ENCODE measurements around the gene LINGO1.

Gene LINGO1

GRCh38 chr15:77577366-77577950, 55.3 kb downstream of the LINGO1 start:
- Histone ChIP-seq H3K4me3 (ENCODE audit: low read length in 2 of 2) (peak overlapping the region in 1 of 2 donors; percentile 8), H3K4me1 (ENCODE audit: control insufficient read depth, insufficient read depth, low read length) (peaks cover 23% of the 10 kb centered on the region), H3K9me3 (ENCODE audit: control insufficient read depth in 2 of 2, low read length in 2 of 2) (no peaks in the 10 kb centered on the region), H3K9ac (ENCODE audit: low read length in 2 of 2) (no peak overlapping the region), H3K27ac (ENCODE audit: low read length) (no peak overlapping the region), H3K27me3 (ENCODE audit: control insufficient read depth in 1 of 2, insufficient read depth in 2 of 2, low read length in 2 of 2) (no peaks in the 10 kb centered on the region), H3K36me3 (ENCODE audit: control insufficient read depth in 2 of 2, insufficient read depth in 2 of 2, low read length in 2 of 2) (no peaks in the 10 kb centered on the region)

- no peak overlapping the region for H3K9ac ChIP-seq (ENCODE audit: low read length in 2 of 2)
- no peak overlapping the region for H3K27ac ChIP-seq (ENCODE audit: low read length)
- H3K27me3 ChIP-seq (ENCODE audit: control insufficient read depth in 1 of 2, insufficient read depth in 2 of 2, low read length in 2 of 2), result no peaks in the 10 kb centered on the region
- no peak overlapping the region for H3K4me3 ChIP-seq (ENCODE audit: low read length in 2 of 2)
- no peaks in the 10 kb centered on the region for H3K9me3 ChIP-seq (ENCODE audit: control insufficient read depth in 2 of 2, low read length in 2 of 2)
- H3K36me3 ChIP-seq (ENCODE audit: control insufficient read depth in 2 of 2, insufficient read depth in 2 of 2, low read length in 2 of 2), result no peaks in the 10 kb centered on the region
- H3K4me1 ChIP-seq (ENCODE audit: control insufficient read depth, insufficient read depth, low read length), result peaks cover 19% of the 10 kb centered on the region
Observed at GRCh38 chr15:77576538-77576937, 56.2 kb downstream of the LINGO1 start.

- peaks cover 16% of the 10 kb centered on the region for H3K4me1 ChIP-seq (ENCODE audit: control insufficient read depth, insufficient read depth, low read length)
- H3K36me3 ChIP-seq (ENCODE audit: control insufficient read depth in 2 of 2, insufficient read depth in 2 of 2, low read length in 2 of 2), result no peaks in the 10 kb centered on the region
- no peak overlapping the region for H3K9ac ChIP-seq (ENCODE audit: low read length in 2 of 2)
- no peaks in the 10 kb centered on the region for H3K9me3 ChIP-seq (ENCODE audit: control insufficient read depth in 2 of 2, low read length in 2 of 2)
- H3K4me3 ChIP-seq (ENCODE audit: low read length in 2 of 2), result no peak overlapping the region
- no peaks in the 10 kb centered on the region for H3K27me3 ChIP-seq (ENCODE audit: control insufficient read depth in 1 of 2, insufficient read depth in 2 of 2, low read length in 2 of 2)
- no peak overlapping the region for H3K27ac ChIP-seq (ENCODE audit: low read length)
Observed at GRCh38 chr15:77575203-77575934, 57.3 kb downstream of the LINGO1 start.

- no peak overlapping the region for H3K4me3 ChIP-seq (ENCODE audit: low read length in 2 of 2)
- H3K4me1 ChIP-seq (ENCODE audit: control insufficient read depth, insufficient read depth, low read length), result peaks cover 18% of the 10 kb centered on the region
- H3K9ac ChIP-seq (ENCODE audit: low read length in 2 of 2), result no peak overlapping the region
- H3K36me3 ChIP-seq (ENCODE audit: control insufficient read depth in 2 of 2, insufficient read depth in 2 of 2, low read length in 2 of 2), result no peaks in the 10 kb centered on the region
- no peak overlapping the region for H3K27ac ChIP-seq (ENCODE audit: low read length)
- H3K9me3 ChIP-seq (ENCODE audit: control insufficient read depth in 2 of 2, low read length in 2 of 2), result no peaks in the 10 kb centered on the region
- H3K27me3 ChIP-seq (ENCODE audit: control insufficient read depth in 1 of 2, insufficient read depth in 2 of 2, low read length in 2 of 2), result no peaks in the 10 kb centered on the region
Observed at GRCh38 chr15:77574521-77575202, 58.0 kb downstream of the LINGO1 start.

- Histone ChIP-seq H3K9me3 (ENCODE audit: control insufficient read depth in 2 of 2, low read length in 2 of 2) (no peaks in the 10 kb centered on the region), H3K9ac (ENCODE audit: low read length in 2 of 2) (no peak overlapping the region), H3K27me3 (ENCODE audit: control insufficient read depth in 1 of 2, insufficient read depth in 2 of 2, low read length in 2 of 2) (no peaks in the 10 kb centered on the region), H3K4me3 (ENCODE audit: low read length in 2 of 2) (no peak overlapping the region), H3K36me3 (ENCODE audit: control insufficient read depth in 2 of 2, insufficient read depth in 2 of 2, low read length in 2 of 2) (no peaks in the 10 kb centered on the region), H3K27ac (ENCODE audit: low read length) (no peak overlapping the region), H3K4me1 (ENCODE audit: control insufficient read depth, insufficient read depth, low read length) (peaks cover 27% of the 10 kb centered on the region)
Observed at GRCh38 chr15:77573802-77574201, 58.9 kb downstream of the LINGO1 start.

GRCh38 chr15:77572186-77572585, 60.5 kb downstream of the LINGO1 start:
- H3K36me3 ChIP-seq (ENCODE audit: control insufficient read depth in 2 of 2, insufficient read depth in 2 of 2, low read length in 2 of 2), result no peaks in the 10 kb centered on the region
- H3K4me1 ChIP-seq (ENCODE audit: control insufficient read depth, insufficient read depth, low read length), result peaks cover 22% of the 10 kb centered on the region
- H3K9ac ChIP-seq (ENCODE audit: low read length in 2 of 2), result no peak overlapping the region
- H3K27ac ChIP-seq (ENCODE audit: low read length), result no peak overlapping the region
- no peaks in the 10 kb centered on the region for H3K9me3 ChIP-seq (ENCODE audit: control insufficient read depth in 2 of 2, low read length in 2 of 2)
- no peak overlapping the region for H3K4me3 ChIP-seq (ENCODE audit: low read length in 2 of 2)
- no peaks in the 10 kb centered on the region for H3K27me3 ChIP-seq (ENCODE audit: control insufficient read depth in 1 of 2, insufficient read depth in 2 of 2, low read length in 2 of 2)

GRCh38 chr15:77571741-77572140, 61.0 kb downstream of the LINGO1 start:
- Histone ChIP-seq H3K27ac (ENCODE audit: low read length) (no peak overlapping the region), H3K9ac (ENCODE audit: low read length in 2 of 2) (no peak overlapping the region), H3K36me3 (ENCODE audit: control insufficient read depth in 2 of 2, insufficient read depth in 2 of 2, low read length in 2 of 2) (no peaks in the 10 kb centered on the region), H3K4me3 (ENCODE audit: low read length in 2 of 2) (no peak overlapping the region), H3K9me3 (ENCODE audit: control insufficient read depth in 2 of 2, low read length in 2 of 2) (no peaks in the 10 kb centered on the region), H3K27me3 (ENCODE audit: control insufficient read depth in 1 of 2, insufficient read depth in 2 of 2, low read length in 2 of 2) (no peaks in the 10 kb centered on the region), H3K4me1 (ENCODE audit: control insufficient read depth, insufficient read depth, low read length) (peaks cover 18% of the 10 kb centered on the region)

- no peak overlapping the region for H3K27ac ChIP-seq (ENCODE audit: low read length)
- no peaks in the 10 kb centered on the region for H3K27me3 ChIP-seq (ENCODE audit: control insufficient read depth in 1 of 2, insufficient read depth in 2 of 2, low read length in 2 of 2)
- H3K4me1 ChIP-seq (ENCODE audit: control insufficient read depth, insufficient read depth, low read length), result peaks cover 18% of the 10 kb centered on the region
- H3K4me3 ChIP-seq (ENCODE audit: low read length in 2 of 2), result no peak overlapping the region
- H3K9me3 ChIP-seq (ENCODE audit: control insufficient read depth in 2 of 2, low read length in 2 of 2), result no peaks in the 10 kb centered on the region
- H3K9ac ChIP-seq (ENCODE audit: low read length in 2 of 2), result no peak overlapping the region
- H3K36me3 ChIP-seq (ENCODE audit: control insufficient read depth in 2 of 2, insufficient read depth in 2 of 2, low read length in 2 of 2), result no peaks in the 10 kb centered on the region
Observed at GRCh38 chr15:77571181-77571580, 61.5 kb downstream of the LINGO1 start.

- H3K36me3 ChIP-seq (ENCODE audit: control insufficient read depth in 2 of 2, insufficient read depth in 2 of 2, low read length in 2 of 2), result no peaks in the 10 kb centered on the region
- no peak overlapping the region for H3K9ac ChIP-seq (ENCODE audit: low read length in 2 of 2)
- no peaks in the 10 kb centered on the region for H3K9me3 ChIP-seq (ENCODE audit: control insufficient read depth in 2 of 2, low read length in 2 of 2)
- peaks cover 18% of the 10 kb centered on the region for H3K4me1 ChIP-seq (ENCODE audit: control insufficient read depth, insufficient read depth, low read length)
- H3K4me3 ChIP-seq (ENCODE audit: low read length in 2 of 2), result peak overlapping the region in 1 of 2 donors; percentile 55
- H3K27ac ChIP-seq (ENCODE audit: low read length), result no peak overlapping the region
- no peaks in the 10 kb centered on the region for H3K27me3 ChIP-seq (ENCODE audit: control insufficient read depth in 1 of 2, insufficient read depth in 2 of 2, low read length in 2 of 2)
Observed at GRCh38 chr15:77569729-77570125, 63.0 kb downstream of the LINGO1 start.

- H3K9ac ChIP-seq (ENCODE audit: low read length in 2 of 2), result no peak overlapping the region
- H3K27ac ChIP-seq (ENCODE audit: low read length), result no peak overlapping the region
- peak overlapping the region in 1 of 2 donors; percentile 55 for H3K4me3 ChIP-seq (ENCODE audit: low read length in 2 of 2)
- no peaks in the 10 kb centered on the region for H3K9me3 ChIP-seq (ENCODE audit: control insufficient read depth in 2 of 2, low read length in 2 of 2)
- H3K27me3 ChIP-seq (ENCODE audit: control insufficient read depth in 1 of 2, insufficient read depth in 2 of 2, low read length in 2 of 2), result no peaks in the 10 kb centered on the region
- peaks cover 18% of the 10 kb centered on the region for H3K4me1 ChIP-seq (ENCODE audit: control insufficient read depth, insufficient read depth, low read length)
- no peaks in the 10 kb centered on the region for H3K36me3 ChIP-seq (ENCODE audit: control insufficient read depth in 2 of 2, insufficient read depth in 2 of 2, low read length in 2 of 2)
Observed at GRCh38 chr15:77568973-77569728, 63.6 kb downstream of the LINGO1 start.

All from stomach smooth muscle (tissue), 2 donors.